ENCODE measurements around the gene CPNE5. TPM values are rescaled to one million over a fixed set of nuclear protein-coding genes. Genes with fewer than 3 reads are reported as not detected.

Gene CPNE5
- total and polyA plus RNA-seq, 9 of the 15 experiments (the other 6 are each of a cell fraction or from before 2014, with no cell fraction given) = 0.14 to 1.0 (median 0.46) TPM; not detected in 2

DNA sequence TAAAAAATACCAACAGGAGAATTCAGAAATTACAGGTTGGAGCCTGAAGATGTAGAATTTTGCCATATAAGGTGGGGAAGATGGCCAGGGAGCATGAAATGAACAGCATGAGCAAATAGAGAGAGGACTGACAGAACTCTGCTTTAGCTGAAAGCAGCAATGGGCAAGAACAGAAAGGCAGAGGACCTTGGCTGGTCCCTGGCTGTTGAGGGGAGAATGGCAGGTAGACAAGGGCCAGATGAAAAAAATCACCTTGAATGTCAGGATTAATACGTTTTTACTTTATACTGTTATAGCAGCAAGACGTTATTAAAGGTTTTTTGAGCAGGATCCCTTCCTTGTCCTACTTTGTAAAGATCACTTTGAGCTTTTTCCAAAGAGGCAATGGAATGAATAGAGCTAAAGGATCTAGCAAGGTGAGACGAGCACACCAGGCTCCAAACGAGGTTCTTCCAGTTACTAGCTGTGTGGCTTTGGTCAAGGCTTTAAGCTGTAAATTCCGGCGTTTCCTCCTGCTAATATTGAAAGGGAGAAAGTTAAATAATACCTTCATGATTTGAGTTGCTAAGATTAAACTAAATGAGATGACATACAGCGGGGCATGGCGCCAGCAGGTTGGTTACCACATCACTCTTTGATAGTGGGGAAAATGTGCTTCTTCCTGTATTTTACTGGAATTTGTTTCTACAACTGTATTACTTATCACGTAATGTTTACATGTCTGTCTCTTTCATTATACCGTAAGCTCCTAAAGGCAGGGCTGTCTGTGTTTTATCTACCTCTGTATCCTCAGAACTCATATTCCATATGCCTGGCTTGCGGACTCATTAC is 34.6 kb upstream of the CPNE5 start (continued):
- TF ChIP-seq BRF1 (IDR thresholded peaks at IDR 0.05; ENCODE audit: borderline replicate concordance, extremely low read depth, insufficient read length) = no peak
- TF ChIP-seq XRCC4 (IDR thresholded peaks at IDR 0.05; ENCODE audit: extremely low read depth, insufficient read depth, insufficient read length) = no peak
- 0 out of 4 replicates have a peak, but pooled peaks of 1 of the 2 experiments have one; percentile 9 for TF ChIP-seq FOXA3 (CRISPR knock-in tag; conservative IDR thresholded peaks at IDR 0.05 in 1 of 2, IDR thresholded peaks at IDR 0.05 in 1 of 2)
- TF ChIP-seq TOE1 (IDR thresholded peaks at IDR 0.05; ENCODE audit: borderline replicate concordance) = no peak
- TF ChIP-seq TOE1 (CRISPR knock-in tag; IDR thresholded peaks at IDR 0.05; ENCODE audit: borderline replicate concordance, low read depth) = no peak
- TF ChIP-seq BACH1 (tag; IDR thresholded peaks at IDR 0.05) = no peak; the same call in 1 of the 2 replicates
- TF ChIP-seq PCBP1 (IDR thresholded peaks at IDR 0.05; ENCODE audit: low read depth, low read length, poor library complexity, severe bottlenecking) = no peak
- TF ChIP-seq CBFA2T3 (IDR thresholded peaks at IDR 0.05) = no peak
- no peak for TF ChIP-seq ZNF318 (IDR thresholded peaks at IDR 0.05; ENCODE audit: borderline replicate concordance in 1 of 2, low read depth in 1 of 2)
- TF ChIP-seq NR4A1 (CRISPR knock-in tag; IDR thresholded peaks at IDR 0.05) = no peak
- no peak for TF ChIP-seq NR4A1 (tag; IDR thresholded peaks at IDR 0.05)
- no peak for TF ChIP-seq EP400 (IDR thresholded peaks at IDR 0.05)
- TF ChIP-seq HNRNPLL (IDR thresholded peaks at IDR 0.05; ENCODE audit: low read depth, low read length, poor library complexity, severe bottlenecking) = no peak
- TF ChIP-seq TCF7 (IDR thresholded peaks at IDR 0.05; ENCODE audit: borderline replicate concordance) = no peak
- 0 out of 2 replicates have a peak, but pooled peaks have one; percentile 5 for TF ChIP-seq TEAD4 (IDR thresholded peaks at IDR 0.05; ENCODE audit: low read length)
- no peak for TF ChIP-seq TEAD4 (CRISPR knock-in tag; IDR thresholded peaks at IDR 0.05; ENCODE audit: borderline replicate concordance)
- TF ChIP-seq ZNF431 (CRISPR knock-in tag; IDR thresholded peaks at IDR 0.05) = no peak
- TF ChIP-seq PKNOX1 (IDR thresholded peaks at IDR 0.05) = 0 out of 2 replicates have a peak, but pooled peaks have one; percentile 8
